GM21528 (cell line): Measurements from ENCODE around the gene STK35.
"Not testable (repeated sequence)": the region's sequence is repeated elsewhere in the genome, so short reads cannot be mapped to it uniquely, and the experiment has no call there.

Experiments
- ATAC-seq: cut with Tn5 transposase; IDR thresholded peaks from one replicate; pipeline ENCODE4 v1.9.1; 2021; ENCODE audit warnings: mild to moderate bottlenecking, moderate library complexity; ENCODE audit not compliant: unreplicated experiment, low FRiP score

STK35 gene

DNA sequence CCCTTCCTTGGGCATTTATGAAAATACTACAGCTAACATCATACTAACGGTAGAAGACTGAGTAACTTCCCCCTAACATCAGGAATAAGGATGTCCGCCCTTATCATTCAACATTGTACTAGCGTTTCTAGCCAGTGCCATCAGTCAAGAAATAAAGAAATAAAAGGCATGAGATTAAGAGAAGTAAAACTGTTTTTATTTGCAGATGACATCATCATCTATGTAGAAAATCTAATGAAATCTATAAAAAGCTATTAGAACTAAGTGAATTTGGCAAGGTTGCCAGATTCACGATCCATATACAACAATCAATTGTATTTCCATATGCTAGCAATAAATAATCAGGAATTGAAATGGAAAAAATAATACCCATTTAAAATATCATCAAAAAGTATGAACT, 54.6 kb downstream of the STK35 start:
- no peak for ATAC-seq

DNA sequence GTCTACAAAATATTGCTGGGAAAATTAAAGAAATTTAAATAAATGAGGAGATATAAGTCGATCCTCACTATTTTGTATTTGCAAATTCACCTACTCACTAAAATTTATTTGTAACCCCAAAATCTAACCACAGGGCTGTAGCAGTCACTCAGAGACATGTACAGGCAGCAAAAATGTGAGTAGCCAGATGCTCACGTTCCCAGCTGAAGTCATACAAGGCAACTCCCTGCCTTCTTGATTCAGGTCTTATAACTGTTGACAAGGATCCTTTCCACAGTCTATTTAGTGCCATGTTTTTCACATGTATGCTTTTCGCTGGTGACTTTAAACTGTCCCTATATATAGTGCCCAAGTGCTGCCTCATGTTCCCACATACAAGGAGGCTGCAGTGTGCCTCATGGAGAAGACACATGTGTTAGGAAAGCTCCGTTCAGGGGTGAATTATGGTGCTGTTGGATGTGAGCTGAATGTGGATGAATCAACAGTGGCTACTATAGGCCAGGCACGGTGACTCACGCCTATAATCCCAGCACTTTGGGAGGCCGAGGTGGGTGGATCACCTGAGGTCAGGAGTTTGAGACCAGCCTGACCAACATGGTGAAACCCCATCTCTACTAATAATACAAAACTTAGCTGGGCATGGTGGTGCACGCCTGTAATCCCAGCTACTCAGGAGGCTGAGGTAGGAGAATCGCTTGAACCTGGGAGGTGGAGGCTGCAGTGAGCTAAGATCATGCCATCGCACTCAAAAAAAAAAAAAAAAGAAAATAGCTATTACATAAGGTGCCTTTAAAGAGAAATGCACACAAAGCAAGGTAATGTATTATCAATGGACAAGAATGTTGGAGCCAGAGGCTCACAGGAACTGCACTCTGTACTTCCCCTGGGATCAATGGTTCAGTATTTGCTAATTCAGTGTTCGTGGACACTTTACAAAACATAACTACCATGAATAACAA, 55.3 kb downstream of the STK35 start:
- no peak for ATAC-seq

DNA sequence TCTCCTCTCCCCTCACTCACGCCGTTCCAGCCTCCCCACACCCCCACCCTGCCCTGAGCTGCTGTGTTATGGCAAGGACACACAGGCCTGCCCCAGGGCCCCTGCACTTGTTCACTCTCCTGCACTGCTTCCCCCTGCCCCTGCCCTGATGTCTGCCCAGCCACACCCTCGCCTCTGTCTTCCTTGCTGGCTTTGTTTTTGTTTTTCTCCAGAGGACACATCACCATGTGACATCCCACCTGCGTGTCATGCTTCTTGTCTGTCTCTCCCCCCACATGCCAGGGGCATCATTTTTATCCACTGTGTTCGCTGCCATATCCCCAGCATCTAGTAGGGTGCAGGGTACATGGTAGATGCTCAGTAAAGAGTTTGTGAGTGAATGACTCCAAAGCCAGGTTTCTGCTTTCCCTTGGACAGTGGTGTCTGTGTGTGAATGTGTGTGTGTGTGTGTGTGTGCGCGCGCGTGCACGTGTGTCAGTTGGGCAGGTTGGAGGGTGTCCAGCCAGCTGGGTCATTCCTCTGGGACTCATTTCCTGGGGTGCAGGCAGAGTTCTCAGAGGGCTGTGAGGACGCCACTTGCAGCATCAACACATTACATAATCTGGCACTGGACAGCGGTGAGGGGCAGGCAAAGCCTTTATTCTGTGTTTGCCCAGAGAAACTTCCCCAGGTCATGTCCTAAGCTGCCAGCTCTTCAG, 60.6 kb downstream of the STK35 start:
- ATAC-seq: no peak

DNA sequence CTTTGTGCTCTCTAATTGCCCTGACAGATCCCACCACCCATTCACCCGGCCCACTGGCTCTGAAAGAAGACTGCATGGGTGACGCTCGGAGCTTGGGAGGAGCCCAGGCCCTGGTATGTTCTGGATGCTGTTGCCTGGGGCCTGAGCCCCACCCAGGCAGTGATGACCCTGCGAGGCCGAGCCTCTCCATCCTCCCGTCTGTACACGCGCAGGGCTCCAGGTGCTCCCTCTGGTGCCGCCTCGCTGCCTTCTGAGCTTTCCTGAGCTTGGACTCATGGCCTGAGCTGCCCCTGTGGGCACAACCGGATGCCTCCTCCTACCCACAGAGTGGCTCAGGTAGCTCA, 61.2 kb downstream of the STK35 start:
- no peak for ATAC-seq

DNA sequence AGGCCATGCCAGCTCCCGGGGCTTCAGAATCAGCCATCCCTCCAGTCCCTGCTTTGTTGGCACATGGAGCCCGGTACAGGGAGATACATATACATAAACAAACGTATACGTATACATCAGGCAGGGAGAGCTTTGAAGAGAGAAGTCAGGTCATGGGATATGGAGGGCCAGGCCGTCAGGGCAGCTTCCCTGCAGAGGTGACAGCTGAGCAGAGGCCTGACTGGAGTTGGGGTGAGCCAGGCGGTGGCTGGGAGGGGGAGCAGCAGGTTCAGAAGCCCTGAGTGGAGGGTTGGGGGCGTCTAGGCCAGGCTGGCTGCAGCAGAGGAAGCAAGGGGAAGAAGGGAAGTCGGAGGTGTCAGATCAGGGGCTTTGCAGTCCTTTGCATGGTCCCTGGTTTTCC, 61.7 kb downstream of the STK35 start:
- ATAC-seq: no peak

DNA sequence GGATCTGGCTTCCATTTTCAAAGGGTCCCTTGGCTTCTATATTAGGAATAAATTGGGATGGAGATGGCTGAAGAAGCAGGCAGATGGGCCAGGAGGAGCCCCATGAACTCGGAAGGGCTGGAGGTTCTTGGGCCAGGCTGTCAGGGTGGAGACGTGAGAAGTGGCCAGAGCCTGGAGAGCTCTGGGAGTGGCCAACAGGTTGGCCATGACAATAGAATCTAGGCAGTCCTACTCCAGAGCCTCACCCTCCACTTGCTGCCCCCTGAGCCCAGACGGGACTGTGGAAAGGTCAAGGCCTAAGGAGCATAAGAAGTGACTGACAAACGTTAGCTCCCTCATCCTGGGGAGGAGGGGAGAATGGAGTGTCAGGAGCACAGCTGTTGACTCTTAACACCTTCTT, 62.1 kb downstream of the STK35 start:
- ATAC-seq: no peak

DNA sequence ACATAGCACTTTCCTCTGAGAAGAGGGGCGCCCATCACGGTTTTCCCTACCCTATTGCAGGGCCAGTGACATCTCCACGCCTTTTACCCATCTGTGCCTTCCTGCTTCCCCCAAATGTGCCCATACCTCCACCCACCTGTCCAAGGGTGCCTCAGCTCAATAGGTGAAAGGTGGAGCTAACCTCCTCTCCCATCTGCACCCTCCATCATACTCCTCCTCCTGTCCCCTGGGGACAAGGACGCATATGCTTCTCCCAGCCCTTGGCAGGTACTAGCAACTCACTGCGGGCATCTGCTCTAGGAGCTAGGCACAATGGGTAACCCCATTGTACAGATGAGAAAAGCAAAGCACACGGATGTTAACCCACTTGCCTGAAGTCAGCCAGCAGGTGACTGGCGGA, 62.8 kb downstream of the STK35 start:
- ATAC-seq: no peak

DNA sequence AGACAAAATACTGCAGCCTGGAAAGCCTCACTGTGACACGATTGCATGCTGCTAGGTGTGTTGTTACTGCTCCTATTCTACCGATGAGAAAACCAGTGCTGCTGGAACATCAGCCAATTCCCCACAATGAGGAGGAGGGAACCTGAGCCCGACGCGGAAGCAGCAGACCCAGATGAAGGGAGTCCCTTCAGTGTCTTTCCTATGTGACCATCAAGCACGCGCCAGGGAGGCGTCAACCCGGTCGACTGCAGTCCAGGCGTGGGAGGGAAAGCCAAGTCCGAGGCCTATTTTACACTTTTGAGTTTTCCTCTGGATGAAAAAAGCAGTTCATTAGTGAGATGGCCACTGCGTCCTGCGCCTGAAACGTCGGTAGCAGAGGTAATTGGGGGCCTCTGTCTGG, 63.3 kb downstream of the STK35 start:
- no peak for ATAC-seq

DNA sequence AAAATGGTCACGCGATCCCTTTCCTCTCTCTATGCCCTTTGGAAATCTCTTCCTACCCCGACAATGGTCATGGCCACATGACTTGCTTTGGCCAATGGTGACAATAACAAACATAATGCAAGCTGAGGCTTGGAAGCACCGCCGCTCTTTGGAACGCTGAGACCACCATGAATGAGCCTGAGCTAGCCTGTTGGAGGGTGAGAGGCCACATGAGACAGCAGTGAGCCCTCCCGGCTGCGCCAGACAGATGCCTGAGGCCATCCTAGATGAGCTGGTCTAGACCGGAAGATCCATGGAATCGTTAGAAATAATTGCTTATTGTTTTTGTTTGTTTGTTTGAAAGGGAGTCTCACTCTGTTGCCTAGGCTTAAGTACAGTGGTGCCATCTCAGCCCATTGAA, 64.2 kb downstream of the STK35 start:
- ATAC-seq: no peak

DNA sequence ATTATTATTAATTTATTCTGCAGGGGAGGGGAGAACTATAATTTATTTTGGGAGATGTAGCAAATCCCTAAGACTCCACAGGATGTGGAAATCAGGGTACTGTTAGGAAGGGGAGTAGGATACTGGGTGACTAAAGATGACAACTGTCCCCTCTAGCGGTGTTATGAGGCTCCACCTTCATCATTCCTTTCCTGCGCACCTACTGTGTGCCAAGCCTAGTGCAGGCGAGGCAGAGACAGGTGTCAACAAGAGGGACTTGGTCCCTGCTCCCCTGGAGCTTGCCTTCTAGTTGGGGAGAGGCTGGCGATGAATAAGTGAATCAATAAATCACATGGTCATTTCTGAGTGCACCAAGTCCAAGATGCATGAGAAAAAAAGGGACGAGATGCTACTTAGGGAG, 65.5 kb downstream of the STK35 start:
- ATAC-seq: no peak

DNA sequence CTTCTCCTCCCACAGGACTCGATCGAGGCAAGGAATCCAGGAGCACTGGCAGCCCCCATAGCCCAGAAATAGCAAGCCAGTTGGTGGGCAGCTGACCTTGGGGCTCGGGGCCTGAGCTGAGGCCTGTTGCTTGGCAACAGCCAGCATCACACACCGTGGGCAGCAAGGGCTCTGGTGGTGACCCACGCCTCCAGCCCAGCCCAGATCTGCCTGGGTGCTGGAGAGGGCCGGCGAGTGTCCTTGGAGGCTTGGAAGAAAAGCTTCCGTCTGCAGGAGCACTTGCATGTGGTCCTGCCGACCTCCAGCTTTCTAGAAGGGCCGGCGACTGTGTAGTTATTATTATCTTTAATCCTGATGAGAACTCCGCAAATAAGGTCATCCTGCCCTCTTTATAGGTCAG, 67.3 kb downstream of the STK35 start:
- no peak for ATAC-seq

DNA sequence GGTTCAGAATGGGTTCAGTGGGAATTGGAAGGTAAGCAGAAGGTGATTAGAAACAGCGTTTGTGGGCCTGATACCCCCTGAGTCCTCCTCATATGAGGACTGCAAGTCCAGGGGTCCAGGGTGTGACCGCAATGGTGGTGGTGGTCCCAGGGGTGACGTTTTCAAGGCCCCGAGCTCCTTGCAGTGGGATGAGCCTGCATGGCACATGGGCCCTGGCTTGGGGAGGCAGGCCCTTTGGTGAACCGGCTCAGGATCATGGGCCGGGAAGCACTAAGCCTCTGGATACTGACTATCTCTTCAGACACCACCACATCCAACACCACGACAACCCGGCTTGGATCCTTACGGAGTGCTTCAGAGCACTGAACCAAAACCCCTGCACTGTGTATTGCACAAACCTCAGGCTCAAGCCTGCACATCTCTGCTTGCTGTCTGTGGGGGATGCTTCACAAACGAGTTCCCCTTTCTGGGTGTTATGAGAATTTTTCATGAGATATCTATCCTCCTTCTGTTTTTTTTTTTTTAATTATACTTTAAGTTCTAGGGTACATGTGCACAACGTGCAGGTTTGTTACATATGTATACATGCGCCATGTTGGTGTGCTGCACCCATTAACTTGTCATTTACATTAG, 67.9 kb downstream of the STK35 start:
- ATAC-seq: no peak

DNA sequence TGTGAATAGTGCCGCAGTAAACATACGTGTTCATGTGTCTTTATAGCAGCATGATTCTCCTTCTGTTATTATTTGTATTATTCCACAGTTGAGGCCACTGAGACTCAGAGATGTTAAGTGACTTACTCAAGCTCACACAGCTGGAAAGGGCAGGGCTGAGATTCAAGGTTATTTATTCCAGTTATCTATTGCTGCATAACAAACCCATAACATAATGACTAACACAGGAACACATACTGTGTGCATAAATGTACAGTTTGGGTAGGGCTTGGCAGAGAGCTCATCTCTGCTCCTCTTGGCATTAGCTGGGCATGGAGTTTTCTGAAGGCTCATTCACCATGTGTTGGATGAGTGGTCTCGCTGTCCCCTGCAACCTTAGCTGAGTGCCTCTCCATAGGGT, 68.8 kb downstream of the STK35 start:
- ATAC-seq: no peak

DNA sequence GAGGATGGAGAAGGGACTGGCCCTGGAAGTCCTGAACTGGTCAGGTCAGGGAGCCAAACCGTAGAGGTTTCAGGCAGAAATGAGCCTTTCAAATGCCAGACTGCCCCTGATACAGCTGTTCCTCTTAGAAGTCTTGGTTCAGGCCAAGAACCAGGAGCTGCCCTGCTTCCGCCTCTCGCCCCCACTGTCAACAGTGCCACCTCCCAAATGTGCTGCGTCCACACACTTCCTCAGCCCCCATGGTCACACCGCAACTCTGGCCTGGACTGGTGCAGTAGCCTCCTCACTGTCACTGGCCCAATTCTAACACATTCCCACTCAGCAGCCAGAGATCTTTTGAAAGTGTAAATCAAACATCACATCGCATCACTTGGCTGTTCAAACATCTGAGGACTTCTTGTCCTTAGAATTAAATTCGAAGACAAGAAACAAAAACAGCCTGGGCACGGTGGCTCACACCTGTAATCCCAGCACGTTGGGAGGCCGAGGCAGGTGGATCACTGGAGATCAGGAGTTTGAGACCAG, 69.7 kb downstream of the STK35 start:
- ATAC-seq: no peak

DNA sequence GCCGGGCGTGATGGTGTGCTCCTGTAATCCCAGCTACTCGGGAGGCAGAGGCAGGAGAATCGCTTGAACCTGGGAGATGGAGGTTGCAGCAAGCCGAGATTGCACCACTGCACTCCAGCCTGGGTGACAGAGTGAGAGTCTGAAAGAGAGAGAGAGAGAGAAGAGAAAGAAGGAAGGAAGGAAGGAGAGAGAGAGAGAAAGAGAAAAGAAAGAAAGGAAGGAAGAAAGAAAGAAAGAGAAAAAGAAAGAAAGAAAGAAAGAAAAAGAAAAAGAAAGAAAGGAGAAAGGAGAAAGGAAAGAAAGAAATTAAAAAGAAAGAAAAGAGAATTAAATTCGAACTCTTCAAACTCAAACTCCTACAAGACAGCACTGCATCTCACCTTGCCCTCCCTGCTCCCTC, 70.2 kb downstream of the STK35 start:
- not testable (repeated sequence) for ATAC-seq

DNA sequence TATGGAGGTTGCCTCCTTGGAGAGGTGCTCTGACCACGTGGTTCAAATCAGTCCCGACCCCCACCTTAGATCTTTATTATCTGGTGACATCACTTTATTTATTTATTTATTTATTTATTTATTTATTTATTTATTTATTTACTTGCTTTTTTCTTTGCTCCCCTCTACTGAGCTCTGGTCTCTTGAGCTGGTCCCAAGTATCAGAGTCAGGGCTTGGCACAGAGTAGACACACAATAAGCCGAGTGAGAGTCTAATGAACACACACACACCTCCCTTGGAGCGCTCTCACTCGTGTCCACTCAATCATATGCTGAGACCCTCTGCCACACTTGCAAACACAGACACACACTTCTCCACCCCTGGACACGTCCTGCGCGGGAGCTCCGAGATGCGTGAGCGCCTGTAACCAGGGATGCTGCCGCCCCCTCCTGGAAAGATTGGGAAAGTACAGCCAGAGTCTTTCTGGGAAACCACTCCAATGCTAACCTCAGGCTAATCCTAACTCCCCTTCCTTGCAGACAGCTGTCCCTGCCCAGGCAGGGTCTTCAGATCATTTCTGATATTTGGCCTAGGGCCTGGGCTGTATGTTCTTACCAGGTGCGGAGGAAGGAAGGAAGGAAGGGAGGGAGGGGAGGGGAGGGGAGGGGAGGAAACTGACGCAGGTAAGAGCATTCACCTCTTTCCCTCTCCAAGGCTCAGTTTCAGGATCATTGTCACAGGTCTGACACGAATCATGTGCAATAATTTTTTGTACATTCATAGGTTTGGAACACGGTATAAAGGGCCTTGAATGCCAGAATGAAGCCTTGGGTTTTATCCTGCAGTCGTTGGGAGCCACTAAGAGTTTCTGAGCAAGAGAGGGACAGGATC, 70.9 kb downstream of the STK35 start:
- no peak for ATAC-seq

DNA sequence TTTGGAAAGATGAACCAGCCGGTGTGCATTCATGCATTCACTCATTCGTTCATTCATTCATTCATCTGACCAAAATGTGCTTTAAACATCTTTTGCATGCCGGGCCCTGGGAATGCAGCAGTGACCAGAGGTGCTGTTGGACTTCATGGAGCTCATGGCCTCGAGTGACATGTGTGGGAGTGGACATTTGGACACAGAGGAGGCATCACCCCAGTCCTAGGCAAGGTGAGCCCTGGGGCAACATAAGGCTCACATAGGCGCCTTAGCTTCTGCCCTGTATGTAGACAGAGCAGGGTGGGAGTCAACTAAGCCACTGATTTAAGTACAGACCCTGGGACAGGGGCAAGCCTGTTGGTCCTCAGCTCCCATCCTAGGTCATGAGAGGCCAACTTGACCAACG, 71.6 kb downstream of the STK35 start:
- ATAC-seq: no peak

DNA sequence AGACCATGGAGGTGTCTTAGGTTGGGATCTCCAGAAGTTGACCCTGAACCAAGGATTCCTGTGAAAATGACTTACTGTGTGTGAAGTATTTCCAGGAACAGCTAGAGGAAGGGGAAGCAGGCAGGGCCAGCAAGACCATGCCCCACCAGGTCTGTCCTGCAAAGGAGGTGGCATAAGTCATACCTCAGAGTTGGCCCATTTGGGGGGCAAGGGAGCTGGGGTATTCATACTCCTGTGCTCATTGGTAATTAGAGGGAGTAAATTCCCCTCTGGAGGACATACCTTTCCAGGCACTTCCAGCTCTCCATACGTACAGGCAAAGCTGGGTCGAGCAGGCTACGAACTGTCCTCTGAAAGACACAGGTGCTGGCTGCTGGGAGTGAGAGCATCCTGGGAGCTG, 72.4 kb downstream of the STK35 start:
- ATAC-seq: no peak

DNA sequence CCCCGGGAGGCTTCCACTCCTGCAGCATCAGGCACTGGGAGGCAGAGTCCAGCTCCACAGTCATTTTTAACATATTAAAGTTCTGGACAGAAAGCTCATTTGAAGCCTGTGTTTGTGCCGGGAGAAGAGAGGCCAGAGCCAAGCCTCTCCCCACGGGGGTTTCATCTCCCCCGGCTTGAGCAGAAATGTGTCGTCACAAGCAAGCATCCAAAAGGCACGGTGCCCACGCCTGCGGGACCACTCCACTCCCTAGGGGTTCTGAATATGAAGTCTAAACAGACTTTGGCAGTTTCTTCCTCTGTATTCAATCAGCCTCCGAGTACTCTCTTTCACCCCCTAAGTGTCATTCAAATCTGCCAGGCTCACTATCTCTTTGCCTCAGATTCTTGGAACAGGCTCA, 75.3 kb downstream of the STK35 start:
- ATAC-seq: no peak
